UCSD-AML1 (cell line): ENCODE data around the gene MAP1LC3B2.

Experiments used
- DNase-seq: peaks from one replicate; lab custom pipeline; 2025; ENCODE audit not compliant: unreplicated experiment; lab: John Stamatoyannopoulos, UW

The MAP1LC3B2 gene

DNA sequence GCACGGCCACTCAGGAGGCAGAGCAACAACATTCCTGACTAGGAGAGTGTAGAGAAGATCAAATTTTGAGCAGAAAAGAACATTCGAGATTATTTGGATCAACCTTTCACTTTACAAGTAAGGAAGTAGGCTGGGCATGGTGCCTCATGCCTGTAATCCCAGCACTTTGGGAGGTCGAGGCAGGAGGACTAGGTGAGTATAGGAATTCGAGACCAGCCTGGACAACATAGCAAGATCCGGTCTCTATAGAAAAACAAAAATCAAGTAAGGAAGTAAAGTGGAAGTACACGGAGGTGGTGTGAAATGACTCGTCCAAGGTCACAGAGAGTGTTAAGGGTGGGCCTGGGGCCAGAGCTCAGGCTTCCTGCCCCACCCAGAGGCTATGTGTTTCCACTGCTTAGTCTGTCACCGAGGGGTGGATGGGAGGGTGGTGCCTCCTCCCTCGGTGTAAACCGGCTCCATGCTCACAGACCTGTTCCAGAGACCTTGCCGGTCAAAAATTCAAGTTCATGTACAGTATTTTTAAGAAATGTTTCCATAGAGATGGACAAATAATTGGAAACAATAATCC is 51.9 kb downstream of the MAP1LC3B2 start:
- DNase-seq, result no peak

DNA sequence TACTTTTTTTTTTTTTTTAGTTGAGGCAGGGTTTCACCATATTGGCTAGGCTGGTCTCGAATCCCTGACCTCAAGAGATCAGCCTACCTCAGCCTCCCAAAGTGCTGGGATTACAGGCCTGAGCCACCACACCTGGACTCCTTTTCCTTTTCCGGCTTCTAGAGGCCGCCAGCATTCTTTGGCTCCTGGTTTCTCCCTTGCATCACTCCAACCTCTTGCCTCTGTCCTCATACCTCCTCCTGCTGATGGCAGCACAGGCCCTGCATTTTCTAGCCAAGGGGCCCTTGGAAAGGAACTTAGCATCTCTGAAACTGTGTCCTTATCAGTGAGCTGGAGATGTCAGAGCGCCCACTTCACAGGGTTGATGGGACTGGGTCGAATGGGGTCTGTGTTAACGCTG is 53.3 kb downstream of the MAP1LC3B2 start:
- no peak for DNase-seq

GRCh38 chr12:116613256-116613655 is 54.1 kb downstream of the MAP1LC3B2 start:
- DNase-seq, result no peak

GRCh38 chr12:116614194-116614915 is 55.2 kb downstream of the MAP1LC3B2 start:
- DNase-seq, result no peak

GRCh38 chr12:116615141-116615861 is 56.1 kb downstream of the MAP1LC3B2 start:
- no peak for DNase-seq

DNA sequence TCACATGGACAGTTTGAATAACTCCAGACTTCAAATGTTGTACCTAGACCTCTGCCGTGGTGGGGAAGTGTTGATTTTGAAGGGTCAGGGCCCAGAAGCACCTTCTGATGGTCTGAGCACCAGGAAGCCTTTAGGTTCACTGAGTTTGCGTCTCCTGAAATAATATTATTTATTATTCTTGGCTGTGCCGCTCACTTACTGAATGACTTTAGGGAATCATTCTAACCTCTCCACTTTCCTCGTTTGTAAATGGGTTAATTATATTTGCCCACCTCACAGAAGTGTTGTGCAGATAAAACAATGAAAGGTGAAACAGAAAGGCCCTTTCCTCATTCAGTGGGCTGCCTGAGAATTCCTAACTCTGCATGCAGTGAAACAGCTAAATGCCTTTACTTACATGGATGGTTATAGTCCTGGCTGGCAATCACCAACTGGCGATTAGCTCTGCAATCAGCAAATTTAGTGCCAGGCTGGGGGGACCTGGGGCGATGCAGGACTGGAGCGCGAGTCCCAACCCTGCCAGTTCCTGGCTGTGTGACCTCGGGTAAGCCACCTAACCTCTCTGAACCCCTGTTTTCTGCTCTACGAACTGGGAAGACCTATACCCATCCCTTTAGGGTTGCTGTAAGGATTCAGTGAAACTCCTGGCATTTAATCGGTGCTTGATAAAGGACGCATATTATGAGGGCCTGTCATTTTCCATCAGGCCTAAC is 57.5 kb downstream of the MAP1LC3B2 start:
- DNase-seq, result no peak

DNA sequence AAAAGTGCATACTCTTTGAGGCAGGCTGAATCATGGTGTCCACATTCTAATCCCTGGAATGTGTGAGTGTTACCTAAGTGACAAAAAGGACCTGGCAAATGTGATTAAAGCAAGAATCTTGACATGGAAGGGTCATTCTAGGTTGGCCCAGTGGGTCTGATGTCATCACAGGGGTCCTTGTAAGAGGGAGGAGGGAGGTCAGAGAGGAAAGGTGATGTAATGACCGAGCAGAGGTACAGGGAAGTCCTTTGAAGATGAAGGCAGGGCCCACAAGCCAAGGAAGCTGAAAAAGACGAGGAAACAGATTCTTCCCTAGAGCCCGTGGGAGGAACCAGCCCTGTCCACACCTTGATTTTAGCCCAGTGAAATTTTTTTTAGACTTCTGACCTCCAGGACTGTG is 60.1 kb downstream of the MAP1LC3B2 start:
- DNase-seq, result no peak

DNA sequence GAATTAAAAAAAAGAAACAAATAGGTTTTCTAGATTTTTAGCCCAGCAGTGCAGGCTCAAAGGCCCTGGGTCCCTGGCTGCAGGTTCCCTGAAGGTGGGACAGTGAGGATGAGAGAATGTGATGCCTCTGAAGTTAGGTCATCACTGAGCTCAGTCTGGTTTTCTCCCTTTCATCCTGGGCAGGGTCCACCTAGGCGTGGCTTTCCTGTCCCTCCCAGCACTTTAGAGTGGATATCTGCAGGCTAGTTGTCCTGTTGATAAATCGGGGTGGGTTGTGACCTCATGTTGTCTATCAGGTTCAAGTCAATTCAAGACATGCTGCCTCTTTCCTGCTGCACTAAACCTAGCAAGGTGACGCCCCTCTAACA is 60.9 kb downstream of the MAP1LC3B2 start:
- DNase-seq, result no peak

DNA sequence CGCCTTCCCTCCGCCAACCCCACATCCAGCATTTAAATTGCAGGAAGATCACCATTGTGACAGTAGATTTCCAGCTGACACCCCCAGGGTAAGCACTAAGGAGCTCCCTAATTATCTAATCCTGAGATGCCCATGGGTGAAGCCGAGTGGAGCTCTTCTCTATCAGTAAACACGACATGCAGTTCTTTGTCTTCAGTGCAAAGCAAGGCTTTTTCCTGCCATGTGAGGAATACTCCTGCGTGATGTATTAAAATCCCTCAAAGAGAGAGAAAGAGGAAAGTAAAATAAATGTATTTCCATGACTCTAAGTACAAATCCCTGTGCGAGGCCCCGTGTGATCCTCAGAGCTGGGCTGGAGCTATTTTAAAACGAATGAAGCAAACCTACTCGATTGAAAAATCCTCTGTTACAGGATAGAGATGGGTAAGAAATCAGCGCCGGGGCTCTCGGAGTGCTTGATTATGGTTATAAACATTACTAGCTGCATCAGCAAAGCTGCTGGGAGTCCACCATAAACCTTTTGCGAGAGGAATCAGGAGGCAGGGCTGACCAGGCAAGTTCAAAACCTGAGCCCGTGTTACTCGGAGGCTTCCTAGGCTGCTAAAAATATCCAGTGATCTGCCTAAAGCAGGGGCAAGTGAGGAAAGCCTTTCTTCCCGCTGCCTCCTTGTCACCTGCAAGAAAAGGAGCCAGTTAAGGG is 61.5 kb downstream of the MAP1LC3B2 start:
- DNase-seq, result no peak

DNA sequence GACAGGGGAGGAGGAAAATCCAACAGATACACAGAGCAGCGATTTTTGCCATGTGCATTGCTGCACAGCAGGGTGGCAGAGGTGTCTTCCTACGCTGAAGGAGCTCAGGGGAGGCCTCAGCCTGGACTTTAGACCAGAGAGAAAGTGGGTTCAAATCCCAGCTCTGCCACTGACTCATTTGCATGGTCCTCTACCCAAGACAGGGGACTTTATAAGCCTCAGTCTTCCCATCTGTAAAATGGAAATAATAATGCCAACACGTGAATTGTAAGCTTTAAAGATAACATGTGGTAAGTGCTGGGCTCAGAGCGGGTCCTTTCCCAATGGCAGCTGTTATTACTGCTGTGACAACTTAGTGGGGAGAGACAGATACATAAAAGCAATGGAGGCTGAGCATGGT is 62.0 kb downstream of the MAP1LC3B2 start:
- no peak for DNase-seq

GRCh38 chr12:116624516-116624915 is 65.3 kb downstream of the MAP1LC3B2 start:
- no peak for DNase-seq

- DNase-seq, result no peak
These were observed 67.0 kb downstream of the MAP1LC3B2 start for GRCh38 chr12:116626153-116626552.
